Keratinocyte (primary cell): Measurements from ENCODE around the gene GPR137B.

Source experiments
- CTCF ChIP-seq, 3 experiments: IDR thresholded peaks in 1 of 3; conservative IDR thresholded peaks in 1 of 3; optimal IDR thresholded peaks in 1 of 3; 2 replicates in 2 of 3; 3 replicates in 1 of 3; pipeline versions ENCODE3 to v1.5.1; 2011; ENCODE audit warnings: low read length in 3 of 3, mild to moderate bottlenecking in 3 of 3, moderate library complexity in 2 of 3, control low read depth in 1 of 3, inconsistent platforms in 1 of 3; ENCODE audit not compliant: insufficient read depth in 2 of 3; ENCODE audit errors: extremely low read depth in 1 of 3
- EZH2 ChIP-seq: IDR thresholded peaks from one replicate; pipeline ENCODE4 v1.6.1; 2012; ENCODE audit warnings: inconsistent platforms, mild to moderate bottlenecking, low read length, moderate library complexity

GRCh38 chr1:236095705-236096520 is 46.4 kb upstream of the GPR137B start:
- TF ChIP-seq CTCF (optimal IDR thresholded peaks at IDR 0.05 in 1 of 3, IDR thresholded peaks at IDR 0.05 in 1 of 3, conservative IDR thresholded peaks at IDR 0.05 in 1 of 3; ENCODE audit: extremely low read depth in 1 of 3, insufficient read depth in 2 of 3, low read length in 3 of 3) (no peak), EZH2 (no peak)
